Neural progenitor cell (in vitro differentiated cells): Measurements from ENCODE around the gene GALNT7.

Experiments used
- EZH2 ChIP-seq: fragments of 200-600 bp; sonication (generic); IDR thresholded peaks from 2 replicates; pipeline ENCODE4 v1.6.1; 2017; ENCODE audit warnings: antibody characterized with exemption, mild to moderate bottlenecking, moderate library complexity
- EZH2phosphoT487 ChIP-seq: fragments of 200-600 bp; sonication (generic); IDR thresholded peaks from 2 replicates; pipeline ENCODE4 v1.6.1; 2017; ENCODE audit warnings: antibody characterized with exemption
- TF ChIP-seq, protein P1 (sequence below): fragments of 200-600 bp; sonication (generic); IDR thresholded peaks from 2 replicates; pipeline ENCODE4 v1.5.1; 2017; ENCODE audit warnings: antibody characterized with exemption, mild to moderate bottlenecking

DNA sequence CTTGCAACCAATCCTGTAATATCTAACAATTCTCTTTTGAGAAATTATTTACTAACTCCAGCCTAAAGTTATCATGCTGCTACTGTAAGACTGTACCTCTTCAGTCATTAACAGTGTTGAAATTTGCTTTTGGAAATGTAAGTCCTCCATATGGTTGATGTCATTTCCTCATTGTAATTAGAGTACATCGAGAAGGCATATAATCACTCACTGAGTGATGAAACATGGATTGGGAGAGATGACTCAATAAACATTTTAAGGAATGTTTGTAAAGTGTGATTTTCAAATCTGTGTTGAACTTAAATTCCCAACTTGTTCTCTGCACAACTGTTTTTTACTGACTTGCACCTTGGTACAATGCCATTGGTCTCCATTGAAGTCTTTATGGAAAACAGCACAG lies 104.4 kb downstream of the GALNT7 start:
- TF ChIP-seq, protein P1, sequence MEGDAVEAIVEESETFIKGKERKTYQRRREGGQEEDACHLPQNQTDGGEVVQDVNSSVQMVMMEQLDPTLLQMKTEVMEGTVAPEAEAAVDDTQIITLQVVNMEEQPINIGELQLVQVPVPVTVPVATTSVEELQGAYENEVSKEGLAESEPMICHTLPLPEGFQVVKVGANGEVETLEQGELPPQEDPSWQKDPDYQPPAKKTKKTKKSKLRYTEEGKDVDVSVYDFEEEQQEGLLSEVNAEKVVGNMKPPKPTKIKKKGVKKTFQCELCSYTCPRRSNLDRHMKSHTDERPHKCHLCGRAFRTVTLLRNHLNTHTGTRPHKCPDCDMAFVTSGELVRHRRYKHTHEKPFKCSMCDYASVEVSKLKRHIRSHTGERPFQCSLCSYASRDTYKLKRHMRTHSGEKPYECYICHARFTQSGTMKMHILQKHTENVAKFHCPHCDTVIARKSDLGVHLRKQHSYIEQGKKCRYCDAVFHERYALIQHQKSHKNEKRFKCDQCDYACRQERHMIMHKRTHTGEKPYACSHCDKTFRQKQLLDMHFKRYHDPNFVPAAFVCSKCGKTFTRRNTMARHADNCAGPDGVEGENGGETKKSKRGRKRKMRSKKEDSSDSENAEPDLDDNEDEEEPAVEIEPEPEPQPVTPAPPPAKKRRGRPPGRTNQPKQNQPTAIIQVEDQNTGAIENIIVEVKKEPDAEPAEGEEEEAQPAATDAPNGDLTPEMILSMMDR = no peak
- TF ChIP-seq EZH2phosphoT487 (no peak), EZH2 (no peak)
